Measurements from ENCODE around the gene SYTL5.

DNA sequence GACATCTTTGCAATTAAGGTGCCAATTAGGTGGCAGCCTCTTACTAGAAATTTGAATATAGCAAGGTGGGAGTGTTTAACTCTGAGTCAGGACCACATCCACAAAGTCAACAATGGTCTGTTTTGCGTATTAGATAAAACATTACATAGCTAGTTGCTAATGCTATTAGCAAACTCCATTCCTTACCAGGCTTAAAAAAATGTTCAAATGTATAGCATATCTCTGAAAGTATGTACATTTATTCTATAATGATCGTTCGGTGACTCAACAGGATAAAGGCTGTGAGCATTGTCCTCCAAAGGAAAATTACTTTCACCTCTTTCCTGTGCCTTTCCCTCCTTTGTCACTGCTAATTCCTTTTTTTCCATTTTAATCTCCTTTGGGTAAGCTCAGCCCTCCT, 74.5 kb downstream of the SYTL5 start:
- no peak for TF ChIP-seq EZH2 (IDR thresholded peaks at IDR 0.05; ENCODE audit: low read depth, unreplicated experiment)
- no peak for TF ChIP-seq CTCF (conservative IDR thresholded peaks at IDR 0.05; ENCODE audit: low read depth in 2 of 2)
- TF ChIP-seq POLR2AphosphoS5 (IDR thresholded peaks at IDR 0.05; ENCODE audit: low read depth) = no peak
- no peak for TF ChIP-seq ZNF114 (CRISPR knock-in tag; IDR thresholded peaks at IDR 0.05)
- TF ChIP-seq EZH2phosphoT487 (IDR thresholded peaks at IDR 0.05; ENCODE audit: unreplicated experiment) = no peak
- TF ChIP-seq, protein P1, sequence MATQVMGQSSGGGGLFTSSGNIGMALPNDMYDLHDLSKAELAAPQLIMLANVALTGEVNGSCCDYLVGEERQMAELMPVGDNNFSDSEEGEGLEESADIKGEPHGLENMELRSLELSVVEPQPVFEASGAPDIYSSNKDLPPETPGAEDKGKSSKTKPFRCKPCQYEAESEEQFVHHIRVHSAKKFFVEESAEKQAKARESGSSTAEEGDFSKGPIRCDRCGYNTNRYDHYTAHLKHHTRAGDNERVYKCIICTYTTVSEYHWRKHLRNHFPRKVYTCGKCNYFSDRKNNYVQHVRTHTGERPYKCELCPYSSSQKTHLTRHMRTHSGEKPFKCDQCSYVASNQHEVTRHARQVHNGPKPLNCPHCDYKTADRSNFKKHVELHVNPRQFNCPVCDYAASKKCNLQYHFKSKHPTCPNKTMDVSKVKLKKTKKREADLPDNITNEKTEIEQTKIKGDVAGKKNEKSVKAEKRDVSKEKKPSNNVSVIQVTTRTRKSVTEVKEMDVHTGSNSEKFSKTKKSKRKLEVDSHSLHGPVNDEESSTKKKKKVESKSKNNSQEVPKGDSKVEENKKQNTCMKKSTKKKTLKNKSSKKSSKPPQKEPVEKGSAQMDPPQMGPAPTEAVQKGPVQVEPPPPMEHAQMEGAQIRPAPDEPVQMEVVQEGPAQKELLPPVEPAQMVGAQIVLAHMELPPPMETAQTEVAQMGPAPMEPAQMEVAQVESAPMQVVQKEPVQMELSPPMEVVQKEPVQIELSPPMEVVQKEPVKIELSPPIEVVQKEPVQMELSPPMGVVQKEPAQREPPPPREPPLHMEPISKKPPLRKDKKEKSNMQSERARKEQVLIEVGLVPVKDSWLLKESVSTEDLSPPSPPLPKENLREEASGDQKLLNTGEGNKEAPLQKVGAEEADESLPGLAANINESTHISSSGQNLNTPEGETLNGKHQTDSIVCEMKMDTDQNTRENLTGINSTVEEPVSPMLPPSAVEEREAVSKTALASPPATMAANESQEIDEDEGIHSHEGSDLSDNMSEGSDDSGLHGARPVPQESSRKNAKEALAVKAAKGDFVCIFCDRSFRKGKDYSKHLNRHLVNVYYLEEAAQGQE (IDR thresholded peaks at IDR 0.05; ENCODE audit: unreplicated experiment) = no peak
- TF ChIP-seq CREB1 (CRISPR knock-in tag; IDR thresholded peaks at IDR 0.05; ENCODE audit: low read depth) = no peak

Data from GM23338 (cell line).